Loucy (cell line): ENCODE data around the gene TCOF1.

Experiments used
- H2AFZ ChIP-seq: fragments of 200-600 bp; sonication (generic); 2 replicates; pipeline ENCODE4 v1.6.0; 2016; ENCODE audit warnings: antibody characterized with exemption, mild to moderate bottlenecking, low read length, moderate library complexity
- H3F3A ChIP-seq: fragments of 200-600 bp; 2 replicates; pipeline ENCODE4 v1.6.0; 2016; ENCODE audit warnings: antibody characterized with exemption, low read depth, mild to moderate bottlenecking
- H3K27me3 ChIP-seq: fragments of 200-600 bp; sonication (generic); 2 replicates; pipeline ENCODE4 v1.6.1; 2014; ENCODE audit warnings: low read length, mild to moderate bottlenecking; ENCODE audit not compliant: insufficient read depth, poor library complexity, severe bottlenecking
- H3K36me3 ChIP-seq: fragments of 200-600 bp; sonication (generic); 2 replicates; pipeline ENCODE4 v1.6.1; 2016; ENCODE audit warnings: low read length; ENCODE audit not compliant: insufficient read depth
- H3K4me1 ChIP-seq: fragments of 200-600 bp; sonication (generic); 2 replicates; pipeline ENCODE4 v1.5.1; 2014; ENCODE audit warnings: low read length, mild to moderate bottlenecking; ENCODE audit not compliant: insufficient read depth, poor library complexity, severe bottlenecking
- H3K4me2 ChIP-seq: fragments of 200-600 bp; sonication (generic); 2 replicates; pipeline ENCODE4 v1.6.0; 2014; ENCODE audit warnings: antibody characterized with exemption, low read length, low read depth, mild to moderate bottlenecking; ENCODE audit not compliant: poor library complexity, severe bottlenecking
- H3K4me3 ChIP-seq: fragments of 200-600 bp; sonication (generic); 2 replicates; pipeline ENCODE4 v1.5.1; 2014; ENCODE audit warnings: low read length, mild to moderate bottlenecking, mixed read lengths; ENCODE audit not compliant: poor library complexity, severe bottlenecking
- H3K79me2 ChIP-seq: fragments of 200-600 bp; sonication (generic); 2 replicates; pipeline ENCODE4 v1.6.1; 2014; ENCODE audit warnings: low read length; ENCODE audit not compliant: insufficient read depth
- H3K9ac ChIP-seq: fragments of 200-600 bp; sonication (generic); 2 replicates; pipeline ENCODE4 v1.6.0; 2014; ENCODE audit warnings: mild to moderate bottlenecking, low read depth, low read length, moderate library complexity; ENCODE audit not compliant: poor library complexity, severe bottlenecking
- H3K9me2 ChIP-seq: fragments of 200-600 bp; sonication (generic); replicated peaks from 2 replicates; pipeline ENCODE4 v1.6.1; 2016; ENCODE audit warnings: low read depth, low read length, mixed read lengths
- H3K9me3 ChIP-seq: fragments of 200-600 bp; sonication (generic); 2 replicates; pipeline ENCODE4 v1.6.1; 2014; ENCODE audit warnings: mild to moderate bottlenecking, antibody characterized with exemption, low read length, low read depth; ENCODE audit not compliant: insufficient read depth
- H4K20me1 ChIP-seq: fragments of 200-600 bp; sonication (generic); 2 replicates; pipeline ENCODE4 v1.6.0; 2014; ENCODE audit warnings: antibody characterized with exemption, low read length, mild to moderate bottlenecking; ENCODE audit not compliant: insufficient read depth, poor library complexity, severe bottlenecking
- CTCF ChIP-seq: fragments of 200-600 bp; sonication (generic); conservative IDR thresholded peaks from 2 replicates; pipeline ENCODE4 v1.5.1; 2014; ENCODE audit warnings: mild to moderate bottlenecking, antibody characterized with exemption, low read length
- EZH2phosphoT487 ChIP-seq: fragments of 200-600 bp; IDR thresholded peaks from 2 replicates; pipeline ENCODE4 v1.6.1; 2018; ENCODE audit warnings: antibody characterized with exemption, mild to moderate bottlenecking, moderate library complexity, borderline replicate concordance

Gene TCOF1

GRCh38 chr5:150342583-150342982 lies 14.9 kb upstream of the TCOF1 start:
- Histone ChIP-seq H3K9me3 (no peaks in the 10 kb centered on the region), H3K79me2 (no peaks in the 10 kb centered on the region), H3K27me3 (no peaks in the 10 kb centered on the region), H2AFZ (no peak overlapping the region), H3K4me2 (no peak overlapping the region), H4K20me1 (no peaks in the 10 kb centered on the region), H3K4me1 (no peaks in the 10 kb centered on the region), H3K4me3 (no peak overlapping the region), H3K36me3 (no peaks in the 10 kb centered on the region), H3K9me2 (no peaks in the 10 kb centered on the region), H3F3A (no peaks in the 10 kb centered on the region), H3K9ac (no peak overlapping the region)
- TF ChIP-seq EZH2phosphoT487 (no peak), CTCF (no peak)

- H3K4me1 ChIP-seq = no peaks in the 10 kb centered on the region
- H2AFZ ChIP-seq = peak overlapping the region; percentile 22; the same call in 1 of the 2 replicates
- H3K4me2 ChIP-seq = no peak overlapping the region
Measured at GRCh38 chr5:150343994-150344631, 13.4 kb upstream of the TCOF1 start.

GRCh38 chr5:150345716-150346115 lies 11.8 kb upstream of the TCOF1 start:
- H3K4me2 ChIP-seq = no peak overlapping the region
- H3K4me3 ChIP-seq = no peak overlapping the region
- H4K20me1 ChIP-seq = no peaks in the 10 kb centered on the region
- peaks cover 8% of the 10 kb centered on the region for H3K4me1 ChIP-seq
- no peak for TF ChIP-seq CTCF
- no peak for TF ChIP-seq EZH2phosphoT487
- no peaks in the 10 kb centered on the region for H3K36me3 ChIP-seq
- H3K9me2 ChIP-seq = no peaks in the 10 kb centered on the region
- no peaks in the 10 kb centered on the region for H3K79me2 ChIP-seq
- no peak overlapping the region for H2AFZ ChIP-seq
- H3K9ac ChIP-seq = no peak overlapping the region
- peaks cover 1% of the 10 kb centered on the region; the same call in 1 of the 2 replicates for H3F3A ChIP-seq
- no peaks in the 10 kb centered on the region for H3K9me3 ChIP-seq
- H3K27me3 ChIP-seq = no peaks in the 10 kb centered on the region

More at GRCh38 chr5:150343994-150344631, 13.4 kb upstream of the TCOF1 start:
- no peak overlapping the region for H3K9ac ChIP-seq
- no peak for TF ChIP-seq CTCF
- TF ChIP-seq EZH2phosphoT487 = no peak
- no peaks in the 10 kb centered on the region for H3K36me3 ChIP-seq
- H3K9me3 ChIP-seq = no peaks in the 10 kb centered on the region
- H3K4me3 ChIP-seq = no peak overlapping the region
- no peaks in the 10 kb centered on the region for H3K79me2 ChIP-seq
- H3K9me2 ChIP-seq = no peaks in the 10 kb centered on the region
- H3K27me3 ChIP-seq = no peaks in the 10 kb centered on the region
- H3F3A ChIP-seq = no peaks in the 10 kb centered on the region
- H4K20me1 ChIP-seq = no peaks in the 10 kb centered on the region
